ENCODE data around the gene ANKRD22.

- TF ChIP-seq CTCF (IDR thresholded peaks at IDR 0.05; ENCODE audit: insufficient read depth, low read depth, low read length) (no peak), EZH2 (IDR thresholded peaks at IDR 0.05; ENCODE audit: insufficient read depth, low read length) (no peak)
Observed at GRCh38 chr10:88892222-88892967, 40.8 kb upstream of the ANKRD22 start.
